Cortex of kidney (tissue), 1 donor: Measurements from ENCODE around the gene MAB21L3.
"Not testable (repeated sequence)": the region's sequence is repeated elsewhere in the genome, so short reads cannot be mapped to it uniquely, and the experiment has no call there.

ENCODE experiments used
- DNase-seq: peaks from one replicate; lab custom pipeline; 2025; lab: John Stamatoyannopoulos, UW

Gene MAB21L3

DNA sequence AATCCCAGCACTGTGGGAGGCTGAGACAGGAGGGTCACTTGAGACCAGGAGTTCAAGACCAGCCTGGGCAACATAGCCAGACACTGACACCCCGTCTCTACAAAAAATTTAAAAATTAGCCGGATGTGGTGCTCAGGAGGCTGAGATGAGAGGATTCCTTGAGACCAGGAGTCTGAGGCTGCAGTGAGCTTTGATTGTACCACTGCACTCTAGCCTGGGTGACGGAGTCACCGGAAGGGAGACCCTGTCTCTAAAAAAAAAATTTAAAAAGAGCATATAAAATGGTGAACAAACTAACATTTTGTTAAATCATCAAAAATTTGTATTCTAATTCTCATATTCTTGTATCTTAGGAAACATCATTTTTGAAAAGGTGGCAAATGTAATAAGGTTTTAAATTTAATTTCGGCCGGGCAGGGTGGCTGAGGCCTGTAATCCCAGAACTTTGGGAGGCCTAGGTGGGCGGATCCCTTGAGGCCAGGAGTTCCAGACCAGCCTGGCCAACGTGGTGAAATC lies 27.1 kb downstream of the MAB21L3 start:
- DNase-seq: no peak

DNA sequence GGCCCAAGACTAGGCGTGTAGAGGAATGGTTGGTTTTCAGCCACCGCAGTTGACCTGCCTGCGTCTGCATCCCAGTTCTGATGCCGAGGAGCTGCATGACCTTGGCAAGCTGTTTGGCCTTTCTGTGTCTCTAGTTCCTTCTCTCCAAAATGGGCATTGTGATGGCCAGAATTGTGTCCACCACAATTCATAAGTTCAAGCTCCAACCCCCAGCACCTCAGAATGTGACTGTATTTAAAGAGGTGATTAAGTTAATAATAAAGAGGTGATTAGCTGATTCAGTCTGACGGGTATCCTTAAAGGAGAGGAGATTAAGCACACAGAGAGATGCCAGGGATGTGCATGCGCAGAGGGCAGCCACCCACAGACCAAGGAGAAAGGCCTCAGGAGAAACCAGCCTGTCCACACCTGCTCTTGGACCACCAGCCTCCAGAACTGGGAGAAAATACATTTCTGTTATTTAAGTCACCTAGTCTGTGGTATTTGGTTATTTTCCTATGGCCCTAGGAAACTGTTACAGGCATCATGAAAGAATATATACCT lies 28.5 kb downstream of the MAB21L3 start:
- DNase-seq: no peak

DNA sequence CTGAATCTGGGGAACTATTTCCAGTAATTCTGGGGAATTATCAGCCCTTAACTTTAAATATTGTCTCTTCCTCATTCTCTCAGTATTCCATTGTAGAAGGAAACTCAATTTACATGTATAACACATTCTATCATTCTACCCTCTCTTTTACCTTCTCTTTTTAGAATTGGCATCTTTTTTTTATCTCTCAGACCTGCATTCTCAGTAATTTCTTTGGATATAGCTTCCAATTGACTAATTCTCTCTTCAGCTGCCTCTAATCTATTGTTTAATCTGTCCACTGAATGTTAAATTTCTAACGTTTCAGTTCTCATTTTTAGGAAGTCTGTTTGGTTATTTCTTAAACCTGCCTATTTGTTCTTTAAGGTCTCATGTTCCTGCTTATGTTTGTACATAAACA lies 33.0 kb downstream of the MAB21L3 start:
- no peak for DNase-seq

DNA sequence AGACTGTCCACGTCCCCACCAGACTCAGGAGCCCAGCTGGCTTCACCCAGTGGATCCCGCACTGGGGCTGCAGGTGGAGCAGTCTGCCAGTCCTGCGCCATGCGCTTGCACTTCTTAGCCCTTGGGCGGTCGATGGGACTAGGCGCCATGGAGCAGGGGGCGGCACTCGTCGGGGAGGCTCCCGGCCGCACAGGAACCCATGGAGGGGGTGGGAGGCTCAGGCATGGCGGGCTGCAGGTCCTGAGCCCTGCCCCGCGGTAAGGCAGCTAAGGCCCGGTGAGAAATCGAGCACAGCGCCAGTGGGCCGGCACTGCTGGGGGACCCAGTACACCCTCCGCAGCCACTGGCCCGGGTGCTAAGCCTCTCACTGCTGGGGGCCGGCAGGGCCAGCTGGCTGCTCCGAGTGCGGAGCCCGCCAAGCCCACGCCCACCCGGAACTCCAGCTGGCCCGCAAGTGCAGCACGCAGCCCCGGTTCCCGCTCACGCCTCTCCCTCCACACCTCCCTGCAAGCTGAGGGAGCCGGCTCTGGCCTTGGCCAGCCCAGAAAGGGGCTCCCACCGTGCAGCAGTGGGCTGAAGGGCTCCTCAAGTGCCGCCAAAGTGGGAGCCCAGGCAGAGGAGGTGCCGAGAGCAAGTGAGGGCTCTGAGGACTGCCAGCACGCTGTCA lies 35.4 kb downstream of the MAB21L3 start:
- DNase-seq: not testable (repeated sequence)

DNA sequence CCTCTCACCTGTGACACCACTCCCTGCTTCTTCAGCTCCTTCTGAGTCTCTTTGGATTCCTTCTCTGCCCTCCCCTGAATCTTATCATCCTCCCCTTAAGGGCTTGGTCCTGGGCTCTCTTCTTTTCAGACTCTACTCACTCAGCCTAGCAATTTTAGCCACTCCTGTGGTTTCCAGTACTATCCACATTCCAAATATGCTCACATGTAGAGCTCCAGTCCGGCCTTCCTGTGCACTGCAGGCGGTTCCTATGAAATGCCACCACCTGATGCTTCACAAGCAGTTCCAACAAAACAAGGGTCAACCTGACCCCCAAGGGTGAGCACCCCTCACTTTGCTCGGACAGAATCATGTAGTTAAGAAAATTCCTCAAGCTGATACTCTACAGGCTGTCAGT lies 35.9 kb downstream of the MAB21L3 start:
- no peak for DNase-seq

DNA sequence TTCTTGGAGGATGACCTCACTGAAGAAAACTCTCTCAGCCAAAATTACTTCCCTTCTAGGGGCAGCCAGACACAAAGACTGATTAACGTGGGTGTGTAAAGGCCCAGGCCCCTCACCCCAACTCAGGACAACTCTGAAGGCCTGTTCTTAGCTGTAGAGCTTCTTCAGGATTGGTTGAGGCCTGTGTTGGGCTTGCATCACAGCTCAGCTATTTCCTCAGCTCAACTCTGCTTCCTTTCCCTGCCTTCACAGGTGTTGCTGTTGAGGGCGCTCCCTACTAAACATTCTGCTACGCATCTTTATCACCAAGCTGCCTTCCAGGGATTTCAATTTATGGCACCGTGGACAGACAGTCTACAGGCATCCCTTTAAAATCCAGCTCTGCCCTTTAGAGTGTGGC lies 36.8 kb downstream of the MAB21L3 start:
- no peak for DNase-seq

DNA sequence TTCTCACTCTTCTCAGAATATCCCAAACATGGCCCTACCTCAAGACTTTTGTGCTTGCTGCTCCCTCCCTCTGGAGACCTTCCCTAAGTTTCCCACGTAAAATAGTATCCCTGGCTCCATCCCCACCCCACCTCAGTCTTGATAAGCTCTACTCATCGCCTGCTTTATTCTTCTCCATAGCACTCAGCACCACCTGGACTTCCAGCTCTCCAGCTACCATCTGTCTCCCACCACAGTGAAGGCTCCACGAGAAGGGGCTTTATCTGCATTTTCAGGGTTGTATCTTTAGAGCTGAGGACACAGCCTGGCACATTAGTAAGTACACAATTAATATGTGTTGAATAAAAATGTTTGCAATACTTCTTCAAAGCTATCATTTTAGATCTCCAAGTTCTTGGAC lies 37.8 kb downstream of the MAB21L3 start:
- DNase-seq: no peak

DNA sequence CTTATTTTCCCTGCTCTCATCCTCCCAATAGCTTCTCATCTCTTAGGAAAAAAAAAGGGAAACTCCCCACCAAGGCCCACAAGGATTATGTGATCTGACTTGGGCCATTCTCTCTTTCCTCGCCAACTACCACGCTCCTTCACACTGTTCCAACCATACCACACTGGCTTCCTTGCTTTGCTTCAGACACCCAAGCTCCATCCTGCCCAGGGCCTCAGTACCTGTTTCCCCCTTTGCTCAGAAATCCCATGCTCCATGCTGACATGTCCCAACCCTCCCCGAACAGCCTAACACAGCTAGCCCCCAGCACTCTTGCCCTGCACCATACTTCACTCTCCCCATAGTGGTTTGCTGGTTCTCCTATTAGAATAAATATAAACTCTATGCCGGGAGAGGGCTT lies 39.2 kb downstream of the MAB21L3 start:
- DNase-seq: no peak

DNA sequence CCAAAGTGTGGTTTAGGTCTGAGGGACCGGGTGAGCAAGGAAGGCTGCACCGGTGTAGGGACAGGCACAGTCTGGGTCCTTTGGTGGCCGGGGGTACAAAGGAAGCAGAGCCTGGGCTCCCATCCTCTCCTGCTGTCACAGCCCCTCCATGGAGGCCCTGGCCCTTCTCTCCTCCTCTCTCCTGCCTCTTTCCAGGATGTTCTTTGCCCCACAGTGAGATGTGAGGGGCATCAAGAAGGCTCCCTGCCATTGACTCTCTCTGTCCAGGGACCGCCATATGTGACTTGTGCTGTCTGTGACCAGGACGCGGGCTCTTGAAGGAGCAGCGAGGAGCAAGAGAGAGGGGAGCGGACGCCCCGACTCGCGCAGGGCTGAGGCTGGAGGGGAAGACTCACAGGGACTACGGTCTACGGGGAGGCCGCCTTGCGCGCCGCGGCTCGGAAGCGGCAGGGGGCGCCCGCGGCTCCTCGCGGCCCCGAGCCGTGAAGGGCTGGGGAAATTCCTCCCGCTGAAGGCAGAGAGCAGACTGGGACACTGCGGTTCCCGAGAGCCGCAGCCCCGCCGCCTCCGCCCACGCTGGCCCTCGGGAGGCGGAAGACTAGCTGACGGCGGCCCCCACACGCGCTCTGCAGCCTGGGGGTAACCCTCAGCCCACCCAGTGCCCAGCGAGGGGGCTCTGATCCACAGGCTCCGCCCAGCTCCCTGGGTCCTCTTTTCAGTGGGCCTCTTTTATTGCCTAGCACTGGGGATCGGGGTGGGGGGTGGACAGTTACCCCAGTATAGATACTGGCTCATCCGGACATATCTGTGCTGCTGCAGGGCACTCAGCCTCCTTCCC lies 40.8 kb downstream of the MAB21L3 start:
- no peak for DNase-seq

DNA sequence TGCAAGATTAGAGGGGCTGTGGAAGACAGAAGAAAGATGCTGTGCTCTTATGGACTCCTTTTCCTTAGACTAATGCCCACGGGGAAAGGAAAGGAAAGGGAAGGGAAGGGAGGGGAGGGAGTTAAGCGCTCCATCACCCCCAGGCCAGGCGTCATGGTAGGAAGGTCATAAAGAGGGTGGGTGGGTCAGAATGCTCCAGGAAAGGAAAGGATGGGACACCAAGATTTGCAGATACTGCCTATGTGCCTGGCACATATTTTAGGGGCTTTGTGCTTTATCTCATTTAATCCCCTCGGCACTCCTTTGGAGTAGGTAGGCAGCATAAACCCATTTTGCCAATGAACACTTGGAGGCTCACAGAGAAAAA lies 41.4 kb downstream of the MAB21L3 start:
- DNase-seq: no peak

DNA sequence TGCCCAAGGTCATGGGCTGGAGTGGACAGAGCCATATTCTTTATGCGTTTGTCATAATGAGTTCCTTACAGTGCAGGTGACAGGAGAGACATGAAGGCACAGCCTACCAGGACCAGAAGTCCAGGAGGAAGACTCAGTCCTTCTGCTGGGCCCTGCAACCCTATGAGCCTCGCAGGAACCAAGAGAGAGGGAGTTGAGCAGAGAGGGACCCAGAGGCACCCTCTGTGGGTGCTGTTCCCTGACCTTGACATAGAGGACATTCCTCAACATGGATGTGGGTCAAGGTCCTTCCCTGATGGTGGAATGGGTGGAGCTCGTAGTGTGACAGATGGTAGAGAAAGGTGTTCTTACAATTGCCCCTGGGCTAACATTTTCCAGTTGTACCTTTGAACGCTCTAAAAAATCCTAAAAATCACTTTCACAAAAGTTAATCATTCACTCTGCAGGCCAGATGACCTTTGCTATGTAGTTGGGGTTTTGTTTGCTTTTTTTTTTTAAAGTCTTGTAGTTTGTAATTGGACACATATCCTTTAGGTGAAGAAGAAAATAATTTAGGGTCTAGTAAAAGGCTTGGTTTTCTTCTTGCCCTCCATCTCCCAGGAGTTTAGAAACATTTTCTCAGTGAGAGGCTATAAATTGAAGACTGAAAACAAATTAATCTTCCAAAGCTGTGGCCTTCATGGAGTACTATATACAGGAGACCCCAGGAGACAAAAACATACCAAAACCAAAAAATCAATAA lies 41.9 kb downstream of the MAB21L3 start:
- no peak for DNase-seq

DNA sequence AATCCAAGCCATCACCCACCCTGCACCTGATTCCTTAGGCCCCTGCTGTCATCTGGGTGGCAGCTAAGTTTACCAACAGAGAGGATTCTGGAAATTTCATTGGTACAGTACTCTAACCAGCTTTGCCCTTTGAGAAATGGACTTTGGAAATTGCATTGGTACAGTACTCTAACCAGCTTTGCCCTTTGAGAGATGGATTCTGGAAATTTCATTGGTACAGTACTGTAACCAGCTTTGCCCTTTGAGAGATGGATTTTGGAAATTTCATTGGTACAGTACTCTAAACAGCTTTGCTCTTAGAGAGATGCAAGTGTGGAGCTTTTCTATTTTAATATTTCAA lies 42.5 kb downstream of the MAB21L3 start:
- no peak for DNase-seq

DNA sequence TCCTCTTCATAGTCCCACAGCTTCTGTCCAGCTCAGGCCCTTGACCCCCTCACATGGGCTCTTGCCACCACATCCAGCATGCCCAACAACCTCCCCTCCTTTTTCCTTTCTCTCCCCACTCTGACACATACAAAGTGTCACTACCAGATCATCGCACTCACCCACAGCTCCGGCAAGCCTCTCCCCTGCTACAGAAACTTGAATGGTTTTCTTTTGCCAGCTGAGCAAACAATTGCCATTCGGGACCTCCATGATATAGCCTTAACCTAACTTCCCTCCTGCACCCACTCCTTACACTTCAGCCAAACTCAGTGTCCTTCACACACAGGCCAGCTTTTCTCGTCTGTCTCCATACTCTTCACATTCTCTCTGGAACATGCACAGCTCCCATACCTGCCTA lies 43.3 kb downstream of the MAB21L3 start:
- no peak for DNase-seq

DNA sequence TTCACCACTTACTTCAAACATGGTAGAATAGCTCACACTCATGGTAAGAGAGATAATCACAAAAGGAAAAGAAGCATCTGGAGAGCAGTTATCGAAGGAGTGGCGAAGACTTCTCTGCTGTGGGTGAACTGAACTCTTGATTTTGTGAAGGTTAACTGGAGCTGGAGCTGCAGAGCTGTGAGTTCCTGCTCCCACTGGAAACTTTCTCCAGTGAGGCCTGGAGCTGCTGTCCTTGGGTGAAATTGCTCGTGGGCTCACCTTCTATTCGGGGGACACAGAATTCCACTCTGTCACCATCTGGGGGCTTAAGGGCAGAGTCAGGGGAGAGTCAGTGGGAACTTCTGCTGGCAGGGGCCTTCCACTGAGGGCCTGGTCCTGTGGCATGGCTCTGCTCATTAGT lies 45.9 kb downstream of the MAB21L3 start:
- DNase-seq: no peak

DNA sequence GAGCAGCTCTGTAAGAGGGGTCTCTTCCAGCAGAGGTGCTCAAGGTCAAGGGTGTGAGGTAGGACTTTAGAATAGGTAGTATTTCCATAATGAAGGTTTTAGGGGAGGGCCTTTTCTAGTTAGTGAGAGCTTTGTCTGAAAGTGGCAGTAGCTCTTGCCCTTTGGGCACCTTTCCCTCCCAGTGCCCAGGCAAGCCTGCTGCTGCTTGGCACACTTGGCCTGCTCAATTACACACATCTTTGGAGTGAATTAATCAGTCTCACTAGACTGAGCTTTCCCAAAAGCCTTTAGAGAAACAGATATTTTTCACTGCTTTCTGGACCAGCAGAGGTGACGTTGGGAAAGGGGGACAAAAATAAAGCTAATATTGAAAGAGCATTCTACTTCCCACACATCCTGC lies 48.0 kb downstream of the MAB21L3 start:
- DNase-seq: no peak

DNA sequence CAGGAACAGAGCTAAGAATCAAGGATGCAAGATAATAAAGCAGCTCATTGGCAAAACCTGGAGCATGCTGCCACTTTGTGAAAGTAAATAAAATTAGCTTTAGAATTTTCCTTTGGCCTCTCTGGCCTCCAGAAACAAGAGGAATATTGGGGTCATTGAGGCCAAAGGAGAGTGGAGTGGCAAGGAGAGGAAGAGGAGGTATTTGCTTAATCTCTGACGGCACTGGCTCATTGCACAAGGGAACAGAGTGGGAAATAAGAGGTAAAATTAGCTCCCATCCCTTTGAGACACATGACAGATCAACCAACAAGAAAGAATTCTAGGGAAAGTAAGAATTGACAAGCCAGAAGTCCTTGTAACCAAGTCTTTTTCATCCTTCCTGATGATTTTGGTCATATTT lies 48.4 kb downstream of the MAB21L3 start:
- no peak for DNase-seq

DNA sequence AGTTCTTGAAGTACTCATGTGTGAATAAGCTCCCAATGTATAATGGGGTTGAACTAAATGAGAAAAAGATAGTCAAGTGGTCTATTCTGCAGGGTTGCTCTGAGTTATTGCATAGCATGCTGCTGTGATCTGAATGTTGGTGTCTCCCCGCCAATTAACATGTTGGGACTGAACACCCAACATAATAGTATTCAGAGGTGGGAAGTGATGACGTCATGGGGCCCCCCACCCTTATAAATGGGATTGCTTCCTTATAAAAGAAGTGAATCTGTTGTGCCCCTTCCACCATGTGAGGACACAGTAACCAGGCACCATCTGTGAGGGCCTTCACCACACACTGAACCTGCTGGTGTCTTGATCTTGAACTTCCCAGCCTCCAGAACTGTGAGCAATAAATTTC lies 50.2 kb downstream of the MAB21L3 start:
- no peak for DNase-seq

DNA sequence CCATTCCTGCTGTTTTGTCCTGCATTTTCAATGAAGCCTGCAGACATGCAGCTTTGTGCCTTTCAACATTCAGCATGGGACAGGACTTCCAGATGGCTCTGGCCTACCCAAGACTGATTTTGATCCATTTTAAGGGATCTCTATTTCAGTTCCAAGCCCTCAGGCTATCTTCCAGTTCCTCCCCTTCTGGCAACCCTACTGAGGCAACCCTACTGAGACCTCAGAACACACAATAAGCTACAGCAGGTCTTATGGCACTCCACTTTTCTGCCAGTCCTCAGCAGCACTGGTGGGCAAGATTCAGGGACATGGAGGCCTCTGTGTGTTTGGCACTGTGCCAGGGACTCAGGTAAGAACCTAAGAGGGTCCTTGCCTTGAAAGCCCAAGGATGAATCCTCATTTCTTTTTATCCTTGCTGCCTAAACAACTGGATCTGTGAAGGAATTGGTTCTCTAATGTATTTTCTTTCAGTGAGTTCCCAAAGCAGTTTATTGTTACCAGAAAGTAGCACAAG lies 50.7 kb downstream of the MAB21L3 start:
- no peak for DNase-seq

DNA sequence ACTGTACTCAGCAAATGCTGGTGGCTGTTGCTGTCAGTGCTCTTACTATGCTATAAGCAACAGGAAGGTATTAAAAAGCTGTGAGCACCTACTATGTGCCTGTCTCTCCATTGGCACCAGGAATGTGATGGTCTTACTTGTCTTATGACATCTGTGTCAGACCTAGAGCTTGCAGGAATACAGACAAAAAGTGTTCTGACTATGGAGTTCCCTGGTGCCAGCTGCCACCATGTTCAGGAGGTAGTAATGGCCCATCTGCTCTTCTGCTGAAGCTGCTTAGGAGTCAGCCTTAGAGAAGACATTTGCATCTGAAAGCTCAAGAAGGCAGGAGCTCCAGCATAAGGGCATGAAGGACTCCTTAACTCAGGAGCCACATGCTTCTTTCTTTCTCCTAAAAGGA lies 52.3 kb downstream of the MAB21L3 start:
- DNase-seq: no peak

DNA sequence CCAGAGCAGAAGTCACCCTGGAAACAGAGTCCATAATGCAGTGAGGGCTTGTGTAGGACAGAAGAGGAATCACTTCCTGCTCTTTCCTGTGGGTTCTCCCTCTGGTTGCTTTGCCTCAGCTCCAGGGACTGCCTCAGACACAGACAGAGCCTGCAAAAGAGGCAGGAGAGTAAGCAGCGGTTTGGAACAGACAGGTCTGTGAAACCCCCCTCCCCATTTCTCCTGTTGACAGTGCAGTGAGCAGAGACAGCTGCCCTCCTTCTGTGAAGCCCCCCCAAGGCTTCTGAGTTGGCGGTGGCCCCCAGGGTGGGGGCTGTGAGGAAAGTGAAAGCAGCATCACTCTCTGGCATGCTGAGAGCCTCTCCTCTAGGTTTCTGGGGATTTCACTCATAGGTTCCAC lies 53.0 kb downstream of the MAB21L3 start:
- DNase-seq: no peak

DNA sequence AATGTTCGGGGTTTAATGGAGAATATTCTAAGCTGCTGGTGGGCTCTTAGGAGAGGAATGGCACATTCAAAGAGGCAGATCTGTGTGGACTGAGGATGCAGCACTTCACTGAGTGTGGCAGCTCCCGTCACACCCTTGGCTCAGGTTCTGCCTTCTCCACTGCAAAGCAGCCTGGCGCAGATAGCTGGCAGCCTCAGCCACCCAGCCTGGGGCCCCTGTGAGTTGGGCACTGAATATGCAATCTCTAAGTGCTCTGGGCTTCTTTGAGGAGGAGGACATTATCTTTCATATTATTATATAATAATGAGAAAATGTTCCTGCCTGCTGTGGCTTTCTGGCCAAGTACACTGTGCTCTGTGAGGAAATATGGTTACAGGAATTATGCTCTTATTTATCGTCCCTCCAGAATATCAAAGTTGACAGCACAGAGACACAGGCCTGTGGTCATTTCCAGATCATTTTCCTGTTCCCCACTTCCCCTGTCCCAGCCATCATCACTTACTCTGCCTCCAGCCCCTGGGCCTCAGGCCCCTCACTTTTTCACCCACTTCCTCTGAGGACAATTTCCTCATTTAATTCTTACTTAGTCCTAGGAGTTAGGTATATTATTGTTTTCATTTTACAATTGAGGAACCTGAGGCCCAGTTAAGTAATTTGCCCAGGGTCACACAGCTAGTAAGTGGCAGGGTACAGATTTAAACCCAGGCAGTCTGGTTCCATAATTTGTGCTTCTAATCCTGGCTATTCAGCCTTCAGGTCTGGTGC lies 53.6 kb downstream of the MAB21L3 start:
- DNase-seq: no peak

DNA sequence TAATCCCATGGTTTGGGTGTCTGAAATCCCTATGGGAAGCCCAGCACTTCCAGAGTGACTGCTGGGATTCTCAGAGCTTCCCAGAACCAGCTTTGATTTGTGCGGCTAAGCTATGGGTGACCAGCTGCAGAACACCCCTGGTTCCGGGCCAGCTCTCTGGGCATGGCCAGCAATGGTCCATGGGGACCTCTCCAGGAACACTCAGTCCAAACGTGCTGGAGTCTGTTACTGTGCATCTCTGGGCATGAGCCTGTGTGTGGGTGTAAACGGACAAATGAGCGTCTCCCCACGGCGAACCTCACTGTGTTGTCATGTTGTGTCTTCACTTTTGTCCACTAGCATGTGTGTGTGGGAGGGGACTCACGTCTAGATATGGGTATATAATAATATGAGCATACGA lies 54.4 kb downstream of the MAB21L3 start:
- DNase-seq: no peak
